ENCODE data around the gene CYP2C18. TPM values are rescaled to one million over a fixed set of nuclear protein-coding genes. Genes with fewer than 3 reads are reported as not detected.
"Not testable (repeated sequence)": the region's sequence is repeated elsewhere in the genome, so short reads cannot be mapped to it uniquely, and the experiment has no call there.

Gene CYP2C18
- 1 to 10 TPM; 5.6 to 6.8 TPM for total RNA-seq

DNA sequence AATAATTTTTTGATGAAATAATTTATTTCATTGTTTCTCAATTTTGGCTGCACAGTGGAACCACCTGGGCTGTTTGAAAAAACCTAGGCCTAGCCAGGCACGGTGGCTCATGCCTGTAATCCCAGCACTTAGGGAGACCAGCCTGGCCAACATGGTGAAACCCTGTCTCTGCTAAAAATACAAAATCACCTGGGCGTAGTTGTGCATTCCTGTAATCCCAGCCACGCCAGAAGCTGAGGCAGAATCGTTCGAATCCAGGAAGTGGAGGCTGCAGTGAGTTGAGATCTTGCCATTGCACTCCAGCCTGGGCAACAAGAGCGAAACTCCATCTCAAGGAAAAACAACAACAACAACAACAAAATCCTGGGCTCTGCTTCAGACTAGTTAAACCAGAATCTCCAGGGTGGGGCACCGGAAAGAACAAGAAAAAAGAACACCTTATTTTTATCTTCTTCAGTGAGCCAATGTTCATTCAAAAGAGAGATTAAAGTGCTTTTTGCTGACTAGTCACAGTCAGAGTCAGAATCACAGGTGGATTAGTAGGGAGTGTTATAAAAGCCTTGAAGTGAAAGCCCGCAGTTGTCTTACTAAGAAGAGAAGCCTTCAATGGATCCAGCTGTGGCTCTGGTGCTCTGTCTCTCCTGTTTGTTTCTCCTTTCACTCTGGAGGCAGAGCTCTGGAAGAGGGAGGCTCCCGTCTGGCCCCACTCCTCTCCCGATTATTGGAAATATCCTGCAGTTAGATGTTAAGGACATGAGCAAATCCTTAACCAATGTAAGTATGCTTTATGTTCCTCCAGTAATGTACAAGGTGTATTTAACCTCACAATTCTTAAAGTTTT is at the start of gene CYP2C18:
TSS of gene CYP2C18 (plus strand) at position 516 of the 841 bp plus-strand sequence. CDS start at position 607, 91 bp downstream.
- Histone ChIP-seq H3K9ac (ENCODE audit: low read depth in 2 of 2, low read length in 2 of 2) (peak within 1 kb of the TSS in 1 of 2 donors; percentile 23), H3K4me3 (no peak within 1 kb of the TSS), H3K27me3 (no peaks in the 10 kb centered on the region), H3K36me3 (no peaks in the 10 kb centered on the region), H3K27ac (peak within 1 kb of the TSS; percentile 63), H3K4me1 (peaks cover 3% of the 10 kb centered on the region), H3K9me3 (no peaks in the 10 kb centered on the region)
- TF ChIP-seq, protein P1, sequence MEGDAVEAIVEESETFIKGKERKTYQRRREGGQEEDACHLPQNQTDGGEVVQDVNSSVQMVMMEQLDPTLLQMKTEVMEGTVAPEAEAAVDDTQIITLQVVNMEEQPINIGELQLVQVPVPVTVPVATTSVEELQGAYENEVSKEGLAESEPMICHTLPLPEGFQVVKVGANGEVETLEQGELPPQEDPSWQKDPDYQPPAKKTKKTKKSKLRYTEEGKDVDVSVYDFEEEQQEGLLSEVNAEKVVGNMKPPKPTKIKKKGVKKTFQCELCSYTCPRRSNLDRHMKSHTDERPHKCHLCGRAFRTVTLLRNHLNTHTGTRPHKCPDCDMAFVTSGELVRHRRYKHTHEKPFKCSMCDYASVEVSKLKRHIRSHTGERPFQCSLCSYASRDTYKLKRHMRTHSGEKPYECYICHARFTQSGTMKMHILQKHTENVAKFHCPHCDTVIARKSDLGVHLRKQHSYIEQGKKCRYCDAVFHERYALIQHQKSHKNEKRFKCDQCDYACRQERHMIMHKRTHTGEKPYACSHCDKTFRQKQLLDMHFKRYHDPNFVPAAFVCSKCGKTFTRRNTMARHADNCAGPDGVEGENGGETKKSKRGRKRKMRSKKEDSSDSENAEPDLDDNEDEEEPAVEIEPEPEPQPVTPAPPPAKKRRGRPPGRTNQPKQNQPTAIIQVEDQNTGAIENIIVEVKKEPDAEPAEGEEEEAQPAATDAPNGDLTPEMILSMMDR (IDR thresholded peaks at IDR 0.05): no peak
- DNase-seq: no peak
- intact Hi-C loops (cut with DNase I): no loop called here

GRCh38 chr10:94638097-94638496 is 45.4 kb upstream of the CYP2C18 start:
- H3K9ac ChIP-seq (ENCODE audit: low read depth in 2 of 2, low read length in 2 of 2); H3K27ac ChIP-seq; H3K27me3 ChIP-seq; H3K36me3 ChIP-seq; H3K4me1 ChIP-seq; intact Hi-C loops (cut with DNase I); H3K9me3 ChIP-seq; DNase-seq; H3K4me3 ChIP-seq: not testable (repeated sequence)

DNA sequence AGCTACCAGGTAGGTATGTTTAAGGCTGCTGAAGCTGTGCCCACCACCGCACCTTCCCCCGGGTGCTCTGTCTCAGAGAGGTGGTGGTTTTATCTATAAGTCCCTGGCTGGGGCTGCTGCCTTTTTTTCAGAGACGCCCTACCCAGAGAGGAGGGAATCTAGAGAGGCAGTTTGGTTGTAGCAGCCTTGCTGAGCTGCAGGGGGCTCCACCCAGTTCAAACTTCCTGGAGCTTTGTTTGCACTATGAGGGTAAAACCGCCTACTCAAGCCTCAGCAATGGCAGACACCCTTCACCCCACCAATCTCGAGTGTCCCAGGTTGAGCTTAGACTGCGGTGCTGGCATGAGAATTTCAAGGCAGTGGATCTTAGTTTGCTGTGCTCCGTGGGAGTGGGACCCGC is 43.6 kb upstream of the CYP2C18 start:
- Histone ChIP-seq H3K9me3 (no peaks in the 10 kb centered on the region), H3K27me3 (no peaks in the 10 kb centered on the region), H3K27ac (no peak overlapping the region), H3K4me3 (no peak overlapping the region), H3K9ac (ENCODE audit: low read depth in 2 of 2, low read length in 2 of 2) (no peak overlapping the region), H3K4me1 (no peaks in the 10 kb centered on the region), H3K36me3 (no peaks in the 10 kb centered on the region)
- intact Hi-C loops (cut with DNase I): no loop called here
- TF ChIP-seq, protein P1 (IDR thresholded peaks at IDR 0.05): no peak
- no peak for DNase-seq

DNA sequence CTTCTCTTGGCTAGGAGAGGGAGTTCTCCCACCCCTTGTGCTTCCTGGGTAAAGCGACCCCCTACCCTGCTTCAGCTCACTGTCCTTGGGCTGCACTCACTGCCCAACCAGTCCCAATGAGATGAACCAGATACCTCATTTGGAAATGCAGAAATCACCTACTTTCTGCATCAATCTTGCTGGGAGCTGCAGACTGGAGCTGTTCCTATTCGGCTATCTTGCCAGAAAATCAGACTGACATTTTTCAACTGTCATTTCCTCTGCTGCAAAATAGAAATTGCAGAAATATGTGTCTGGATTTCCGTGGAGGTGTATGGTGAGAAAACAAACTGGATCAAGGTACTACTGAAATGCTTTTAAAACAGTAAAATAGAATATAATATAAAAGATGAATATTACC is 43.0 kb upstream of the CYP2C18 start:
- Histone ChIP-seq H3K27ac (no peak overlapping the region), H3K4me3 (no peak overlapping the region), H3K9ac (ENCODE audit: low read depth in 2 of 2, low read length in 2 of 2) (no peak overlapping the region), H3K9me3 (no peaks in the 10 kb centered on the region), H3K4me1 (no peaks in the 10 kb centered on the region), H3K36me3 (no peaks in the 10 kb centered on the region), H3K27me3 (no peaks in the 10 kb centered on the region)
- intact Hi-C loops (cut with DNase I): no loop called here
- no peak for DNase-seq
- TF ChIP-seq, protein P1 (IDR thresholded peaks at IDR 0.05): no peak

GRCh38 chr10:94641480-94641879 is 42.0 kb upstream of the CYP2C18 start:
- no peaks in the 10 kb centered on the region for H3K4me1 ChIP-seq
- no peak overlapping the region for H3K9ac ChIP-seq (ENCODE audit: low read depth in 2 of 2, low read length in 2 of 2)
- no peaks in the 10 kb centered on the region for H3K27me3 ChIP-seq
- H3K9me3 ChIP-seq: no peaks in the 10 kb centered on the region
- intact Hi-C loops (cut with DNase I): no loop called here
- H3K4me3 ChIP-seq: no peak overlapping the region
- no peak overlapping the region for H3K27ac ChIP-seq
- no peak for DNase-seq
- TF ChIP-seq, protein P1 (IDR thresholded peaks at IDR 0.05): no peak
- no peaks in the 10 kb centered on the region for H3K36me3 ChIP-seq

- no peaks in the 10 kb centered on the region for H3K4me1 ChIP-seq
- intact Hi-C loops (cut with DNase I): no loop called here
- no peaks in the 10 kb centered on the region for H3K9me3 ChIP-seq
- DNase-seq: no peak
- no peak overlapping the region for H3K9ac ChIP-seq (ENCODE audit: low read depth in 2 of 2, low read length in 2 of 2)
- no peaks in the 10 kb centered on the region for H3K36me3 ChIP-seq
- no peaks in the 10 kb centered on the region for H3K27me3 ChIP-seq
- H3K4me3 ChIP-seq: no peak overlapping the region
- no peak overlapping the region for H3K27ac ChIP-seq
- TF ChIP-seq, protein P1 (IDR thresholded peaks at IDR 0.05): no peak
Observed at GRCh38 chr10:94644352-94644751, 39.2 kb upstream of the CYP2C18 start.

All from colonic mucosa (tissue), 4 donors.